ENCODE measurements around the gene SLC6A7. TPM values are rescaled to one million over a fixed set of nuclear protein-coding genes. Genes with fewer than 3 reads are reported as not detected.

The SLC6A7 gene
- total and polyA plus RNA-seq, 9 donors = 0.31 to 1.3 (median 0.75) TPM

DNA sequence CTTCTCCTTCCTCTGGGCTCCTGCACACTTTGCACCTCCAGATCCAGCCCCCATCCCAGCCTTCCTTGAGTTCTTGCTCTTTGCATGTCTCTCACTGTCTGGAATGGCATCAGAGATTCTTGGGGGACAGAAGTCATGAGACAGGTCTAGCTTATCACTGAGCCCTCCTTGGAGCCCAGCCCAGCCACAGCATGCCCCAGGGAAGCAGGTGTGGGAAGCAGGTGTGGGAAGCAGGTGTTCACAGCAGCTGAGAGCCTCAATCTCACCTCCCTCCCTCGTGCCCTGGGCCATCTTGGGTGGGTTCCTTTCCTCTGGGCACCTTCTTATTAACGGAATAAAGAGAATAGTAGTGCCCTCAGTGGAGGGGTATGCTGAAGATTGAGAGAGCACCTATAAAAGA, 27.2 kb downstream of the SLC6A7 start:
- H3K9me3 ChIP-seq (replicated peaks; ENCODE audit: control insufficient read depth, low read depth, low read length) = no peaks in the 10 kb centered on the region
- no peaks in the 10 kb centered on the region for H3K36me3 ChIP-seq (ENCODE audit: control insufficient read depth, insufficient read depth, low read length)
- peaks cover 3% of the 10 kb centered on the region for H3K27me3 ChIP-seq (ENCODE audit: control insufficient read depth, insufficient read depth, low read length)
- no peak overlapping the region for H3K4me3 ChIP-seq (ENCODE audit: low read length)
- no CpG with 5 or more reads among the region's 2 CpGs for WGBS (ENCODE audit: insufficient coverage)
- peaks cover 56% of the 10 kb centered on the region for H3K4me1 ChIP-seq (ENCODE audit: control insufficient read depth, insufficient read depth, low read length)
- DNase-seq = no peak
- no peak overlapping the region for H3K27ac ChIP-seq (ENCODE audit: low read length)

DNA sequence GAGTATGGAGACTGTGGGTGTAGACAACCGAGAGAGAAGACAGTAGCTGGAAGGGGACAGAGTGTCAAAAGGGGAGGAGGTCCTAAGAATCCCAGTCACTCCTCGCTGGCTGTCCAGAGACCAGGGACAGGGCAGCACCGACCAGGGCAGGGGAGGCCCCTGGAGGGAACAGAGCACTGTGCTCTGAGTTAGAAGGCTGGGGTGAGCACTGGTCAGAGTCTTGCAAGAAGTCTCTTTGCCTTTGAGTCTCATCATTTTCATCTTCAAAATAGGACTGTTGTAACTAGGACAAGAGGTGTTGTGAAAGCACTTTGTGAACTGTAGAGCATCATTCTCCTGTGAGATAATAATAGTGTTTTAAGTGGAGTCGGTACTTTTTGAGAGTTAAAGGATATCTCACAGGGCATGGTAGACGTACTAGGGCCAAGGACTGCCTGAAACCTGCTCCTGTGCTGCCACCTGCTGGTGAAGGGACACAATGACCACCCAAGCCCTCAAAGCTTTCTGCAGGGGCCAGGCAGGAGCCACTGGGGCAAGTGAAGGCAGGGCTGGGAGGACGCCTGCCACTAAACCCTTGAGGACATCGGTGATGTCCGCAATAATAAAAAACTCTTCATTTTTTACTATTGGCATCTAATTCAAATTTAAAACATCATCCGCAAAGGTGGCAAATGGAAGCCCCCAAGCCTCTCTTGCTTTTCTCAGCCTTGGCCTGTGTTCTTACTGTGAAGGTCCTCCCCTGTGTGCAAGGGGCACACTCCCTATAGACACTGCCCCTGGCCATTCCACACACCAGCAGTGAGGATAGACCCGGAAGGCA, 28.2 kb downstream of the SLC6A7 start:
- Histone ChIP-seq H3K36me3 (ENCODE audit: control insufficient read depth, insufficient read depth, low read length) (no peaks in the 10 kb centered on the region), H3K27ac (ENCODE audit: low read length) (peak overlapping the region; percentile 13), H3K4me3 (ENCODE audit: low read length) (no peak overlapping the region), H3K9me3 (replicated peaks; ENCODE audit: control insufficient read depth, low read depth, low read length) (no peaks in the 10 kb centered on the region), H3K27me3 (ENCODE audit: control insufficient read depth, insufficient read depth, low read length) (peaks cover 3% of the 10 kb centered on the region), H3K4me1 (ENCODE audit: control insufficient read depth, insufficient read depth, low read length) (peaks cover 48% of the 10 kb centered on the region)
- 27% methylated on average over 8 of the region's 10 CpGs for WGBS (ENCODE audit: insufficient coverage)
- DNase-seq = peak; percentile 89

- H3K36me3 ChIP-seq (ENCODE audit: control insufficient read depth, insufficient read depth, low read length) = no peaks in the 10 kb centered on the region
- H3K27ac ChIP-seq (ENCODE audit: low read length) = no peak overlapping the region
- H3K27me3 ChIP-seq (ENCODE audit: control insufficient read depth, insufficient read depth, low read length) = peaks cover 3% of the 10 kb centered on the region
- peaks cover 42% of the 10 kb centered on the region for H3K4me1 ChIP-seq (ENCODE audit: control insufficient read depth, insufficient read depth, low read length)
- no peak overlapping the region for H3K4me3 ChIP-seq (ENCODE audit: low read length)
- no peaks in the 10 kb centered on the region for H3K9me3 ChIP-seq (replicated peaks; ENCODE audit: control insufficient read depth, low read depth, low read length)
- DNase-seq = no peak
- 80% methylated on average over 2 of the region's 5 CpGs for WGBS (ENCODE audit: insufficient coverage)
Observed at GRCh38 chr5:150218693-150219035, 28.8 kb downstream of the SLC6A7 start.

DNA sequence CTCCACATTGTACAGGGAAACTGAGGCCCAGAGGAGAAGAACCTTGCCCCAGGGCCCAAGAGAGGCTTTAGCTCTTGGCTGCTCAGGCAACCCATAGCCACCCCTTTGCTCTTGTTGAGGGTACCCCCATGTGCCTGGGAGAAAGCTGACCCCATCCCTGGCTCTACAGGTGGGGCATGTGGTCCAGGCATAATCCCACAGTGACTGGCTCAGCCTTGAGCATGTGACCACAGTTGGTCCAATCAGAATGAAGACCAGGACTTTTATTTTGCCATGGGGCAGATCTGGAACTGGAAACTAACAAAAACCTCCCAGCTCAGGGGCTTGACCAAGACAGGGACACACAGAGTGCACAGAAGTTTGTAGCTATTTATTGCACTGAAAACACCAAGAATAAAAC, 29.3 kb downstream of the SLC6A7 start:
- peaks cover 38% of the 10 kb centered on the region for H3K4me1 ChIP-seq (ENCODE audit: control insufficient read depth, insufficient read depth, low read length)
- no peak overlapping the region for H3K4me3 ChIP-seq (ENCODE audit: low read length)
- H3K27me3 ChIP-seq (ENCODE audit: control insufficient read depth, insufficient read depth, low read length) = peaks cover 3% of the 10 kb centered on the region
- no peaks in the 10 kb centered on the region for H3K36me3 ChIP-seq (ENCODE audit: control insufficient read depth, insufficient read depth, low read length)
- DNase-seq = no peak
- no peaks in the 10 kb centered on the region for H3K9me3 ChIP-seq (replicated peaks; ENCODE audit: control insufficient read depth, low read depth, low read length)
- H3K27ac ChIP-seq (ENCODE audit: low read length) = no peak overlapping the region

- Histone ChIP-seq H3K9me3 (replicated peaks; ENCODE audit: control insufficient read depth, low read depth, low read length) (no peaks in the 10 kb centered on the region), H3K36me3 (ENCODE audit: control insufficient read depth, insufficient read depth, low read length) (peaks cover 4% of the 10 kb centered on the region), H3K4me1 (ENCODE audit: control insufficient read depth, insufficient read depth, low read length) (peaks cover 30% of the 10 kb centered on the region), H3K4me3 (ENCODE audit: low read length) (no peak overlapping the region), H3K27ac (ENCODE audit: low read length) (no peak overlapping the region), H3K27me3 (ENCODE audit: control insufficient read depth, insufficient read depth, low read length) (peaks cover 3% of the 10 kb centered on the region)
- 90% methylated on average over 2 of the region's 2 CpGs for WGBS (ENCODE audit: insufficient coverage)
- no peak for DNase-seq
Observed at GRCh38 chr5:150219861-150220260, 30.0 kb downstream of the SLC6A7 start.

GRCh38 chr5:150221471-150221870, 31.6 kb downstream of the SLC6A7 start:
- H3K27me3 ChIP-seq (ENCODE audit: control insufficient read depth, insufficient read depth, low read length) = peaks cover 3% of the 10 kb centered on the region
- no peak for DNase-seq
- H3K27ac ChIP-seq (ENCODE audit: low read length) = no peak overlapping the region
- no peaks in the 10 kb centered on the region for H3K9me3 ChIP-seq (replicated peaks; ENCODE audit: control insufficient read depth, low read depth, low read length)
- H3K4me1 ChIP-seq (ENCODE audit: control insufficient read depth, insufficient read depth, low read length) = peaks cover 15% of the 10 kb centered on the region
- peaks cover 7% of the 10 kb centered on the region for H3K36me3 ChIP-seq (ENCODE audit: control insufficient read depth, insufficient read depth, low read length)
- H3K4me3 ChIP-seq (ENCODE audit: low read length) = no peak overlapping the region
- 61% methylated on average over 3 of the region's 5 CpGs for WGBS (ENCODE audit: insufficient coverage)

DNA sequence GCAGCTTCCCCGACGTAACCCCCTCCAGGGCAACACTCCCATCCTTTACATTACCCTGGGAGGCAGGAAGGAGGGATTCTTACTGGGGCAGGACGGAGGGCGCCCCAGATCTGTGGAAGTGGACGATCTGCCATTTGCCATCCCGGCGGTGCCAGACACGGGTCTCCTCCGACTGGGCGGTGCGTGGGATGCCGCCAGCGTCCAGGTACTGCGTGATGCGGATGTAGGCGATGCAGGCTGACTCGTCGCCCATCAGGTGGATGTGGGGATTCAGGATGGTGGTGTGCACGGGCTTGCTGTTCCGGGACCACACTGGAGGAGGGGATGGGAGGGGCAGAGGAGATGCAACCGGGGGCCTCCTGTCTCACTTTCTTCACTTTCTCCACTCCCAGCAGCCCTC, 33.0 kb downstream of the SLC6A7 start:
- Histone ChIP-seq H3K27me3 (ENCODE audit: control insufficient read depth, insufficient read depth, low read length) (peaks cover 3% of the 10 kb centered on the region), H3K4me3 (ENCODE audit: low read length) (no peak overlapping the region), H3K27ac (ENCODE audit: low read length) (no peak overlapping the region), H3K36me3 (ENCODE audit: control insufficient read depth, insufficient read depth, low read length) (peaks cover 10% of the 10 kb centered on the region), H3K4me1 (ENCODE audit: control insufficient read depth, insufficient read depth, low read length) (peaks cover under 1% of the 10 kb centered on the region), H3K9me3 (replicated peaks; ENCODE audit: control insufficient read depth, low read depth, low read length) (no peaks in the 10 kb centered on the region)
- WGBS (ENCODE audit: insufficient coverage) = 94% methylated on average over 11 of the region's 21 CpGs
- no peak for DNase-seq

GRCh38 chr5:150223474-150223873, 33.6 kb downstream of the SLC6A7 start:
- Histone ChIP-seq H3K4me1 (ENCODE audit: control insufficient read depth, insufficient read depth, low read length) (no peaks in the 10 kb centered on the region), H3K27ac (ENCODE audit: low read length) (no peak overlapping the region), H3K4me3 (ENCODE audit: low read length) (no peak overlapping the region), H3K27me3 (ENCODE audit: control insufficient read depth, insufficient read depth, low read length) (peaks cover 3% of the 10 kb centered on the region), H3K9me3 (replicated peaks; ENCODE audit: control insufficient read depth, low read depth, low read length) (no peaks in the 10 kb centered on the region), H3K36me3 (ENCODE audit: control insufficient read depth, insufficient read depth, low read length) (peaks cover 11% of the 10 kb centered on the region)
- 95% methylated on average over 5 of the region's 7 CpGs for WGBS (ENCODE audit: insufficient coverage)
- DNase-seq = no peak

DNA sequence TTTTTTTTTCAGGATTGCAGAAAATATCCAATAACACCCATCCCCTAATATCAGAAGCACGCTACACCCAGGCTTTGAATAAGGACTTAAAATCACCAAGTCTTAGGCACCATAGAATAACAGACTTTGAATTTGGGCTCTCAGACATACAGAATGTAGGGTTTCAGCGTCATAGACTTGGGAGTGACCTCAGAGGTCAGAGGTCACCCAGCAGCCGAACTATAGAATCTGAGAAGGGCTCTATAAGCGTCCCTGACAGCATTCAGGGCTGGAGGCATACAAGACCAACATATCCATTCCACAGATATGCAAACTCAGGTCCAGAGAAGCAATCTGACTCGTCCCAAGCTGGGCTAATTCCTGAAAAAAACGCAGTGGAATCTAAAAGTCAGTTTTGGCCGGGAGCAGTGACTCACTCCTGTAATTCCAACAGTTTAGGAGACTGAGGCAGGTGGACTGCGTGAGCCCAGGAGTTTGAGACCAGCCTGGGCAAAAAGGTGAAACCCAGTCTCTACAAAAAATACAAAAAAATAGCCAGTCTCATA, 34.7 kb downstream of the SLC6A7 start:
- Histone ChIP-seq H3K4me1 (ENCODE audit: control insufficient read depth, insufficient read depth, low read length) (no peaks in the 10 kb centered on the region), H3K4me3 (ENCODE audit: low read length) (no peak overlapping the region), H3K36me3 (ENCODE audit: control insufficient read depth, insufficient read depth, low read length) (peaks cover 13% of the 10 kb centered on the region), H3K9me3 (replicated peaks; ENCODE audit: control insufficient read depth, low read depth, low read length) (no peaks in the 10 kb centered on the region), H3K27ac (ENCODE audit: low read length) (no peak overlapping the region), H3K27me3 (ENCODE audit: control insufficient read depth, insufficient read depth, low read length) (peaks cover 3% of the 10 kb centered on the region)
- DNase-seq = no peak
- 40% methylated on average over 1 of the region's 8 CpGs for WGBS (ENCODE audit: insufficient coverage)

GRCh38 chr5:150227036-150227435, 37.2 kb downstream of the SLC6A7 start:
- no peak overlapping the region for H3K4me3 ChIP-seq (ENCODE audit: low read length)
- 92% methylated on average over 1 of the region's 5 CpGs for WGBS (ENCODE audit: insufficient coverage)
- H3K9me3 ChIP-seq (replicated peaks; ENCODE audit: control insufficient read depth, low read depth, low read length) = no peaks in the 10 kb centered on the region
- H3K27me3 ChIP-seq (ENCODE audit: control insufficient read depth, insufficient read depth, low read length) = no peaks in the 10 kb centered on the region
- peaks cover 18% of the 10 kb centered on the region for H3K36me3 ChIP-seq (ENCODE audit: control insufficient read depth, insufficient read depth, low read length)
- no peak overlapping the region for H3K27ac ChIP-seq (ENCODE audit: low read length)
- no peaks in the 10 kb centered on the region for H3K4me1 ChIP-seq (ENCODE audit: control insufficient read depth, insufficient read depth, low read length)
- DNase-seq = no peak
